Measurements from ENCODE around the gene ZNF581. TPM values are rescaled to one million over a fixed set of nuclear protein-coding genes. Genes with fewer than 3 reads are reported as not detected.

ZNF581 gene
- polyA plus RNA-seq, 1 donor from 2014 or later: 15.3 TPM

- Histone ChIP-seq H2AFZ (ENCODE audit: low read depth, low read length) (peak overlapping the region; percentile 60), H3K4me3 (ENCODE audit: low read length) (peak overlapping the region; percentile 92), H3K4me2 (ENCODE audit: low read length) (peak overlapping the region; percentile 98), H3K79me2 (replicated peaks; ENCODE audit: insufficient read depth, low read length) (peaks cover 59% of the 10 kb centered on the region), H3F3A (ENCODE audit: insufficient read depth, low read length, poor library complexity, severe bottlenecking) (no peaks in the 10 kb centered on the region), H3K9ac (ENCODE audit: low read length) (peak overlapping the region; percentile 84), H3K36me3 (ENCODE audit: insufficient read depth, low read length) (peaks cover 2% of the 10 kb centered on the region), H3K9me2 (ENCODE audit: insufficient read depth, low read length) (no peaks in the 10 kb centered on the region), H3K27ac (ENCODE audit: low read length) (peak overlapping the region; percentile 71), H4K20me1 (ENCODE audit: insufficient read depth) (no peaks in the 10 kb centered on the region), H3K9me3 (ENCODE audit: low read length) (no peaks in the 10 kb centered on the region), H3K27me3 (ENCODE audit: insufficient read depth, low read depth, low read length) (no peaks in the 10 kb centered on the region)
- TF ChIP-seq POLR2AphosphoS5 (IDR thresholded peaks at IDR 0.05): no peak
- no peak for TF ChIP-seq EZH2 (IDR thresholded peaks at IDR 0.05; ENCODE audit: borderline replicate concordance, insufficient read depth, low read length, poor library complexity, severe bottlenecking)
- no peak for TF ChIP-seq REST (IDR thresholded peaks at IDR 0.05; ENCODE audit: borderline replicate concordance)
- no peak for TF ChIP-seq MXI1 (conservative IDR thresholded peaks at IDR 0.05; ENCODE audit: poor library complexity, severe bottlenecking)
These were observed 32.4 kb downstream of the ZNF581 start for GRCh38 chr19:55675661-55676354.

DNA sequence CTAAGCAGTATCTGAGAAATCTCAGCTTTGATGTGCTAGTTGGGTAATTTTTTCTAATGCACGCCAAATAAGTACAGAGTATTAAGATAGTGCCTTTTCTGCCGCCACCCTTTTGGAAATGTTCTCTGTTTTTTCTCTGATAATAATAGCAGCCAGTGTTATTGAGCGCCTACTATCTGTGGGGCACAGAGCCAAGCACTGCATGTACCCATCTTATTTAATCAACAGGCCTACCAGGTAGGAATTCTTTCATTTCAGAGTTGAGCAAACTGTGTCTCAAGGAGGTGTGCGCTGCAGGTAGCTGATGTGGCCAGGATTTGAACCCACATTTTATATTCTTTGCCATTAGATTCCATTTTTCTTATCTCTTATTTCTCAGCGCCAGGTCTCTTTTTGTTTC lies 32.9 kb downstream of the ZNF581 start:
- H3K27ac ChIP-seq (ENCODE audit: low read length): peak overlapping the region; percentile 71
- peaks cover 8% of the 10 kb centered on the region for H3K36me3 ChIP-seq (ENCODE audit: insufficient read depth, low read length)
- H3K9me2 ChIP-seq (ENCODE audit: insufficient read depth, low read length): no peaks in the 10 kb centered on the region

More for the DNA sequence above, 32.9 kb downstream of the ZNF581 start:
- no peaks in the 10 kb centered on the region for H3K9me3 ChIP-seq (ENCODE audit: low read length)
- no peak for TF ChIP-seq EP300 (conservative IDR thresholded peaks at IDR 0.05; ENCODE audit: poor library complexity, severe bottlenecking)
- TF ChIP-seq SMC3 (conservative IDR thresholded peaks at IDR 0.05; ENCODE audit: poor library complexity): no peak
- no peak for TF ChIP-seq RAD21 (conservative IDR thresholded peaks at IDR 0.05)
- no peak for TF ChIP-seq POLR2AphosphoS5 (IDR thresholded peaks at IDR 0.05)
- no peak for TF ChIP-seq TAF1 (IDR thresholded peaks at IDR 0.05; ENCODE audit: low read depth)
- TF ChIP-seq, protein P1, sequence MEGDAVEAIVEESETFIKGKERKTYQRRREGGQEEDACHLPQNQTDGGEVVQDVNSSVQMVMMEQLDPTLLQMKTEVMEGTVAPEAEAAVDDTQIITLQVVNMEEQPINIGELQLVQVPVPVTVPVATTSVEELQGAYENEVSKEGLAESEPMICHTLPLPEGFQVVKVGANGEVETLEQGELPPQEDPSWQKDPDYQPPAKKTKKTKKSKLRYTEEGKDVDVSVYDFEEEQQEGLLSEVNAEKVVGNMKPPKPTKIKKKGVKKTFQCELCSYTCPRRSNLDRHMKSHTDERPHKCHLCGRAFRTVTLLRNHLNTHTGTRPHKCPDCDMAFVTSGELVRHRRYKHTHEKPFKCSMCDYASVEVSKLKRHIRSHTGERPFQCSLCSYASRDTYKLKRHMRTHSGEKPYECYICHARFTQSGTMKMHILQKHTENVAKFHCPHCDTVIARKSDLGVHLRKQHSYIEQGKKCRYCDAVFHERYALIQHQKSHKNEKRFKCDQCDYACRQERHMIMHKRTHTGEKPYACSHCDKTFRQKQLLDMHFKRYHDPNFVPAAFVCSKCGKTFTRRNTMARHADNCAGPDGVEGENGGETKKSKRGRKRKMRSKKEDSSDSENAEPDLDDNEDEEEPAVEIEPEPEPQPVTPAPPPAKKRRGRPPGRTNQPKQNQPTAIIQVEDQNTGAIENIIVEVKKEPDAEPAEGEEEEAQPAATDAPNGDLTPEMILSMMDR (IDR thresholded peaks at IDR 0.05; ENCODE audit: poor library complexity, severe bottlenecking): no peak
- no peak for TF ChIP-seq MXI1 (conservative IDR thresholded peaks at IDR 0.05; ENCODE audit: poor library complexity, severe bottlenecking)
- no peak for TF ChIP-seq REST (IDR thresholded peaks at IDR 0.05; ENCODE audit: borderline replicate concordance)
- TF ChIP-seq EZH2 (IDR thresholded peaks at IDR 0.05; ENCODE audit: borderline replicate concordance, insufficient read depth, low read length, poor library complexity, severe bottlenecking): no peak
- no peaks in the 10 kb centered on the region for H3K27me3 ChIP-seq (ENCODE audit: insufficient read depth, low read depth, low read length)
- peak overlapping the region; percentile 98 for H3K4me2 ChIP-seq (ENCODE audit: low read length)
- peak overlapping the region; percentile 84 for H3K9ac ChIP-seq (ENCODE audit: low read length)
- no peak overlapping the region for H2AFZ ChIP-seq (ENCODE audit: low read depth, low read length)
- no peaks in the 10 kb centered on the region for H4K20me1 ChIP-seq (ENCODE audit: insufficient read depth)
- H3F3A ChIP-seq (ENCODE audit: insufficient read depth, low read length, poor library complexity, severe bottlenecking): no peaks in the 10 kb centered on the region
- H3K4me3 ChIP-seq (ENCODE audit: low read length): peak overlapping the region; percentile 92
- peaks cover 59% of the 10 kb centered on the region for H3K79me2 ChIP-seq (replicated peaks; ENCODE audit: insufficient read depth, low read length)
